Esophagus squamous epithelium (tissue), 5 donors: ENCODE results near the gene FAM228A. TPM values are rescaled to one million over a fixed set of nuclear protein-coding genes. Genes with fewer than 3 reads are reported as not detected.

Source experiments
- DNase-seq: peaks from one replicate; lab custom pipeline; 2025; lab: John Stamatoyannopoulos, UW
- H3K27ac ChIP-seq, 4 donors: fragments of 200-600 bp; sonication (generic); one replicate each; pipeline ENCODE4 v1.5.1; 2016 to 2019; ENCODE audit warnings: mild to moderate bottlenecking in 1 of 4
- H3K27me3 ChIP-seq, 4 donors: fragments of 200-600 bp; sonication (generic); 1 replicate in 3 of 4; 2 replicates in 1 of 4; pipeline versions ENCODE4 v1.5.1 to v1.6.0; 2017 to 2021; ENCODE audit warnings: antibody characterized with exemption in 1 of 4
- H3K36me3 ChIP-seq, 3 donors: fragments of 200-600 bp; sonication (generic); one replicate each; pipeline ENCODE4 v1.5.1; 2016 to 2019
- H3K4me1 ChIP-seq, 3 donors: fragments of 200-600 bp; sonication (generic); one replicate each; pipeline ENCODE4 v1.5.1; 2017 to 2019
- H3K4me3 ChIP-seq, 4 donors: fragments of 200-600 bp; sonication (generic); 1 replicate in 3 of 4; 2 replicates in 1 of 4; pipeline ENCODE4 v1.5.1; 2016 to 2019; ENCODE audit warnings: mild to moderate bottlenecking in 2 of 4, moderate library complexity in 1 of 4
- H3K9me3 ChIP-seq, 3 donors: fragments of 200-600 bp; sonication (generic); one replicate each; pipeline ENCODE4 v1.5.1; 2016 to 2019
- POLR2A ChIP-seq, 4 donors: fragments of 450-650 bp; IDR thresholded peaks; one replicate each; pipeline ENCODE4 v1.6.1; 2017; ENCODE audit warnings: antibody characterized with exemption in 4 of 4, mild to moderate bottlenecking in 4 of 4, moderate library complexity in 3 of 4
- WGBS, 2 donors: methylation state at CpG; one replicate each; pipeline ENCODE4 v1.1.5; 2018; 5-methylcytosine and 5-hydroxymethylcytosine counted together
- intact Hi-C: fragments of 100-400 bp; cut with DNase I; formaldehyde crosslinking; loops from one replicate; pipeline ENCODE4 v1.15.0; 2022
- total RNA-seq, 4 donors: library from RNA; depleted of rRNA; stranded (reverse); fragments of >200 nt; gene quantifications; one replicate each; pipeline ENCODE4 v1.1.0, GENCODE V29; 2016
- TF ChIP-seq, protein P1 (sequence below), 6 experiments: fragments of 450-650 bp in 4 of 6; fragments of 200-600 bp in 2 of 6; sonication (generic) in 2 of 6; IDR thresholded peaks; one replicate each; pipeline ENCODE4 v1.5.1; 2016 to 2019; ENCODE audit warnings: antibody characterized with exemption in 6 of 6, mild to moderate bottlenecking in 4 of 6, moderate library complexity in 4 of 6
- donor health status: DM: yes; HTN: yes; CAD: no.

Gene FAM228A
- total RNA-seq, 4 donors from 2014 or later = 0.19 TPM; not detected in 2

DNA sequence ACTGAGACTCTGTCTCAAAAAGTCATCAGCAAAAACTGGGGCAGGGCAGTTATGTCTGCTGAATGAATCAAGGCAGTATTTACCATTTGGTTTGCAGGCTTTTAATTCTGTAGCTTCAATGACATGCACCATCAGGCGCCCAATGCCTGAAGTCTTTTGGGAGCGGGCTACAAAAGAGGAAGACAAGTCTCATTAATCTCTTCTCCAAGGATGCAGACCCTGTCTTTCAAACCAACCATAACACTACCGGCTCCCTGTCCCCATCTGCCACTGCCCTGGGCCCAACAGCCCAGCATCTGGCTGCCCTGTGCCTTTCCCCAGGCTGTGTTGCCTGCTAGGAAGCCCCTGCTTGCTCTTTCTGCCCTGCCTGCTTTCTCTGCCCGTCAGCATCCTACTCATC, 30.3 kb downstream of the FAM228A start:
- 92 to 95% methylated on average over 4 of the region's 4 CpGs for WGBS, 2 donors
- Histone ChIP-seq H3K4me3 (no peak overlapping the region), H3K27ac (no peak overlapping the region), H3K9me3 (no peaks in the 10 kb centered on the region), H3K36me3 (peaks cover 19 to 91% (median 32%) of the 10 kb centered on the region in 3 donors), H3K27me3 (no peaks in the 10 kb centered on the region), H3K4me1 (no peaks in the 10 kb centered on the region)
- DNase-seq = no peak
- TF ChIP-seq, protein P1, sequence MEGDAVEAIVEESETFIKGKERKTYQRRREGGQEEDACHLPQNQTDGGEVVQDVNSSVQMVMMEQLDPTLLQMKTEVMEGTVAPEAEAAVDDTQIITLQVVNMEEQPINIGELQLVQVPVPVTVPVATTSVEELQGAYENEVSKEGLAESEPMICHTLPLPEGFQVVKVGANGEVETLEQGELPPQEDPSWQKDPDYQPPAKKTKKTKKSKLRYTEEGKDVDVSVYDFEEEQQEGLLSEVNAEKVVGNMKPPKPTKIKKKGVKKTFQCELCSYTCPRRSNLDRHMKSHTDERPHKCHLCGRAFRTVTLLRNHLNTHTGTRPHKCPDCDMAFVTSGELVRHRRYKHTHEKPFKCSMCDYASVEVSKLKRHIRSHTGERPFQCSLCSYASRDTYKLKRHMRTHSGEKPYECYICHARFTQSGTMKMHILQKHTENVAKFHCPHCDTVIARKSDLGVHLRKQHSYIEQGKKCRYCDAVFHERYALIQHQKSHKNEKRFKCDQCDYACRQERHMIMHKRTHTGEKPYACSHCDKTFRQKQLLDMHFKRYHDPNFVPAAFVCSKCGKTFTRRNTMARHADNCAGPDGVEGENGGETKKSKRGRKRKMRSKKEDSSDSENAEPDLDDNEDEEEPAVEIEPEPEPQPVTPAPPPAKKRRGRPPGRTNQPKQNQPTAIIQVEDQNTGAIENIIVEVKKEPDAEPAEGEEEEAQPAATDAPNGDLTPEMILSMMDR (IDR thresholded peaks at IDR 0.05) = no peak
- no peak for TF ChIP-seq POLR2A (IDR thresholded peaks at IDR 0.05)
- intact Hi-C loops = no loop called here

DNA sequence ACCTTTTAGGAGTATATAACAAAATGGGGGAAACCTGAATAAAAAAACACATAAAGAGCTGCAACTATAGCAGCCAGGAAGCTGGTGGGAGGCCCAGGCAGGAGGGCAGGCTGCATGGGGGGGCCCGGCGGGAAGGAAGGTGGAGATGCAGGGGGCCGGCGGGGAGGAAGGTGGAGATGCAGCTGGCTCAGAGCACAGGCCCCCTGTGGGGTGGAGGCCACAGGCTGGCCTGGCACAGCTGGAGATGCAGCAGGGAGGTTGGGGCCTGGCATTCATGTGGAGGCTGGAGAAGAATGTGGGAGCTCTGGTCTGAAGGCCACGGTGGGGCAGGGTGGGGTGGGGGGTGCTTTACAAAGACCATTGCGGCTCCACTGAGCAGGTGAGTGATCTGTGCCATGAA, 31.4 kb downstream of the FAM228A start:
- WGBS, 2 donors = 91 to 96% methylated on average over 6 of the region's 6 CpGs
- Histone ChIP-seq H3K9me3 (no peaks in the 10 kb centered on the region), H3K4me1 (no peaks in the 10 kb centered on the region), H3K36me3 (peaks cover 19 to 94% (median 32%) of the 10 kb centered on the region in 3 donors), H3K27ac (no peak overlapping the region), H3K4me3 (no peak overlapping the region), H3K27me3 (no peaks in the 10 kb centered on the region)
- intact Hi-C loops = no loop called here
- no peak for TF ChIP-seq POLR2A (IDR thresholded peaks at IDR 0.05)
- DNase-seq = no peak

DNA sequence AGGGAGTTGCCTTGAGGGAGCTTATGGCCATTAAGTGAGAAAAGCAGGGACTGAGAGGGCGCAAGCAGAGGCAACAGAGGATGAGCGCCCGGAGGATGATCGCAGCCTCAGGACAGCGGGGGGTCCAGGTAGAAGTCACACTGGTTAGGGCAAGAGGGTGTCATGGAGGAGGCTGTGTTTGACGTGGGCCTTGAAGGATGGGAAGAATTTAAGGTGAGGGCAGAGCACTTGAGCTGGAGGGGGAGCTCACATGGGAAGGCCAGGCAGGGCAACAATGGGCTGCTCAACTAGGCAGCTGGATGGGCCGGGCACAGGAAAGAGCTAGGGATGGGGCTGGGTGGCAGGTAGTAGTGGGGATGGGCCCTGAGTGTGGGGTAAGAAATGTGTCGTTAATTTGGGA, 31.9 kb downstream of the FAM228A start:
- intact Hi-C loops = no loop called here
- Histone ChIP-seq H3K27me3 (no peaks in the 10 kb centered on the region), H3K27ac (no peak overlapping the region), H3K36me3 (peaks cover 19 to 95% (median 32%) of the 10 kb centered on the region in 3 donors), H3K9me3 (no peaks in the 10 kb centered on the region), H3K4me3 (no peak overlapping the region), H3K4me1 (no peaks in the 10 kb centered on the region)
- TF ChIP-seq, protein P1 (IDR thresholded peaks at IDR 0.05) = no peak
- no peak for TF ChIP-seq POLR2A (IDR thresholded peaks at IDR 0.05)
- no peak for DNase-seq
- WGBS, 2 donors = 82 to 85% methylated on average over 6 to 8 of the region's 8 CpGs

DNA sequence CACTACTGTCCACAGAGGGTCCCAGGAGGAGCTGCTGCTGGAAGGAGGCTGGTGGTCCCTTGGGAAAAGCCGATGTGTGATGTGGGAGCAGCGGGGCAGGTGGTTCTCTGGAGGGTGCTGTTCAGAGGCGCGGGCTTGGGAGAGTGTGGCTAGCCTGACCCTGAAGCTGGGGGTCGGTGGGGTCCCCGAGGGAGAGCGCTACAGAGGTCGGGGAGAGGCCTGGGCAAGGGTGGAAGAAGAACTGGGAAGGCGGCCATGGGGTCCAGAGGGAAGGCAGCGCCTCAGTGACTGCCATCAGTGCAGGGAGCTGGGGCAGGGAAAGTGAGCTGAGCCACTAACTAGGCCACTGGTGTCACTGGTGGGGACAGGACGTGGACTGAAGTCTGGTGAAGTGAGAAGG, 32.5 kb downstream of the FAM228A start:
- Histone ChIP-seq H3K27me3 (no peaks in the 10 kb centered on the region), H3K9me3 (no peaks in the 10 kb centered on the region), H3K36me3 (peaks cover 23 to 100% (median 32%) of the 10 kb centered on the region in 3 donors), H3K27ac (no peak overlapping the region), H3K4me1 (no peaks in the 10 kb centered on the region), H3K4me3 (no peak overlapping the region)
- 84 to 87% methylated on average over 9 to 11 of the region's 11 CpGs for WGBS, 2 donors
- DNase-seq = no peak
- TF ChIP-seq POLR2A (IDR thresholded peaks at IDR 0.05) = no peak
- TF ChIP-seq, protein P1 (IDR thresholded peaks at IDR 0.05) = no peak
- intact Hi-C loops = no loop called here

DNA sequence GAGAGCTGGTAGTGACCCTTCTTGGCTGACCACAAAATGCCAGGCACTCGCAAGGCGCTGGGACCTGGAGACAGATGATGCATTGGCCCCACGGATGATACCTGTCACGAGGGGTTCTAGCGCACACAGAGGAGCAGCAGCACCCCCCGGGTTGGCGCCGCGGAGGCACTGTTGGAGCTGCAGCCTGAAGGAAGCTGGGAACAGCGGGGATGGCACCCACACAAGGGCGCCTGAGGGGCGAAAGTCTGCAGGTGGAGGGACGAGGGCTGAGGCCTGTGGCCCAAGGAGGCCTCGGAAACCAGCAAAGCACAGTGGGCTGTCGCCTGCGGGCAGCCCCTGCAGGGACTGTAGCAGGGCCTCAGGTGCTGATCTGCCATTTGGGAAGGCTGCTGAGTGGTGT, 33.6 kb downstream of the FAM228A start:
- Histone ChIP-seq H3K27ac (no peak overlapping the region), H3K9me3 (no peaks in the 10 kb centered on the region), H3K4me1 (no peaks in the 10 kb centered on the region), H3K4me3 (no peak overlapping the region), H3K36me3 (peaks cover 25 to 100% (median 32%) of the 10 kb centered on the region in 3 donors), H3K27me3 (no peaks in the 10 kb centered on the region)
- intact Hi-C loops = no loop called here
- TF ChIP-seq POLR2A (IDR thresholded peaks at IDR 0.05) = no peak
- TF ChIP-seq, protein P1 (IDR thresholded peaks at IDR 0.05) = no peak
- 94% methylated on average over 6 of the region's 16 CpGs; no CpG with 5 or more reads in 1 of the 2 donors for WGBS, 2 donors
- DNase-seq = no peak
